K562 (cell line): ENCODE results near the gene CTNNA3. TPM values are rescaled to one million over a fixed set of nuclear protein-coding genes. Genes with fewer than 3 reads are reported as not detected.

ENCODE experiments used
- ATAC-seq: fragments of 200-7000 bp; cut with Tn5 transposase; 3 replicates; pipeline ENCODE4 v1.9.1; 2020; ENCODE audit warnings: moderate library complexity
- BruUV-seq: library from RNA; stranded (reverse); fragments of 400-500 nt; replicated peaks from 2 replicates; lab custom pipeline; 2021; lab: Mats Ljungman, UMichigan
- CTCF ChIA-PET: fragments of 300-600 bp; formaldehyde crosslinking; extraction: SDS; loops from one replicate; lab custom pipeline; 2021; ENCODE audit warnings: low intra/inter-chr PET ratio; lab: Yijun Ruan, JAX
- POLR2A ChIA-PET: fragments of 300-600, 350-650 bp; sonication (Branson Sonifier 250); formaldehyde crosslinking; extraction: SDS; loops from one replicate; lab custom pipeline; 2021; ENCODE audit warnings: antibody characterized with exemption, inconsistent platforms; lab: Yijun Ruan, JAX
- DNase-seq, 4 experiments: peaks; one replicate each; pipeline versions ENCODE4 v3.0.0 to v3.0.0-alpha.2; 2011 to 2018; ENCODE audit warnings: low spot score in 3 of 4, mixed read lengths in 3 of 4; ENCODE audit errors: extremely low read depth in 1 of 4
- FAIRE-seq: peaks from 2 replicates; lab custom pipeline; 2011; peaks lifted over from hg19 to GRCh38; lab: Jason Lieb, UNC
- H2AFZ ChIP-seq: 2 replicates; pipeline ENCODE4 v1.6.0; 2011; ENCODE audit warnings: low read depth, low read length, control low read depth, inconsistent platforms
- H3K27ac ChIP-seq: fragments of 200-600 bp; 3 replicates; pipeline ENCODE4 v1.8.0; 2011; ENCODE audit warnings: low read depth, mild to moderate bottlenecking, control low read depth, inconsistent platforms, low read length, moderate library complexity, mixed read lengths; ENCODE audit errors: extremely low read depth
- H3K27me3 ChIP-seq, 2 experiments: fragments of 300-600 bp in 1 of 2; 2 replicates in 1 of 2; 3 replicates in 1 of 2; pipeline versions ENCODE4 v1.6.0 to v1.8.0; 2011; ENCODE audit warnings: inconsistent platforms in 2 of 2, low read length in 2 of 2, mild to moderate bottlenecking in 1 of 2, mixed read lengths in 1 of 2, moderate library complexity in 1 of 2; ENCODE audit not compliant: control insufficient read depth in 2 of 2, insufficient read depth in 2 of 2
- H3K36me3 ChIP-seq: fragments of 300-600 bp; 3 replicates; pipeline ENCODE4 v1.8.0; 2011; ENCODE audit warnings: mild to moderate bottlenecking, low read length, inconsistent platforms; ENCODE audit not compliant: control insufficient read depth, insufficient read depth
- H3K4me1 ChIP-seq, 2 experiments: fragments of 200-600 bp in 1 of 2; replicated peaks in 1 of 2; 2 replicates in 1 of 2; 3 replicates in 1 of 2; pipeline versions ENCODE4 v1.5.1 to v1.8.0; 2011; ENCODE audit warnings: inconsistent platforms in 2 of 2, low read length in 2 of 2, mild to moderate bottlenecking in 1 of 2, mixed read lengths in 1 of 2, moderate library complexity in 1 of 2; ENCODE audit not compliant: control insufficient read depth in 2 of 2, insufficient read depth in 2 of 2
- H3K4me2 ChIP-seq: 2 replicates; pipeline ENCODE4 v1.6.1; 2011; ENCODE audit warnings: low read length, control low read depth, inconsistent platforms, mixed read lengths; ENCODE audit not compliant: insufficient read depth
- H3K4me3 ChIP-seq: fragments of 200-600 bp; sonication (generic), shearing (Covaris generic); 2 replicates; pipeline ENCODE4 v1.5.1; 2016; ENCODE audit warnings: control low read depth, inconsistent platforms
- H3K79me2 ChIP-seq: fragments of 200-600 bp; 3 replicates; pipeline ENCODE4 v1.8.0; 2011; ENCODE audit warnings: low read length, inconsistent platforms; ENCODE audit not compliant: control insufficient read depth, insufficient read depth
- H3K9ac ChIP-seq, 2 experiments: 2 replicates each; pipeline versions ENCODE4 v1.6.0 to v1.6.1; 2011; ENCODE audit warnings: low read depth in 2 of 2, low read length in 2 of 2, control low read depth in 1 of 2, inconsistent platforms in 1 of 2, mild to moderate bottlenecking in 1 of 2, mixed read lengths in 1 of 2; ENCODE audit not compliant: insufficient read depth in 1 of 2
- H3K9me1 ChIP-seq: one replicate; pipeline ENCODE4 v1.6.0; 2011; ENCODE audit warnings: inconsistent platforms, mild to moderate bottlenecking, low read length, moderate library complexity; ENCODE audit not compliant: control insufficient read depth, insufficient read depth
- H3K9me3 ChIP-seq: replicated peaks from 2 replicates; pipeline ENCODE4 v1.5.1; 2011; ENCODE audit warnings: low read depth, low read length, inconsistent platforms; ENCODE audit not compliant: control insufficient read depth, insufficient read depth
- H4K20me1 ChIP-seq: replicated peaks from 2 replicates; pipeline ENCODE4 v1.6.1; 2011; ENCODE audit warnings: low read length, inconsistent platforms, mixed read lengths; ENCODE audit not compliant: control insufficient read depth, insufficient read depth
- CEBPB ChIP-seq: fragments of 450-650 bp; IDR thresholded peaks from 2 replicates; pipeline ENCODE4 v1.6.1; 2016; ENCODE audit warnings: missing genetic modification characterization, missing compliant biosample characterization
- CEBPG ChIP-seq, 3 experiments: fragments of 200-800 bp in 1 of 3; sonication (Bioruptor generic) in 1 of 3; sonication (generic) in 1 of 3; formaldehyde crosslinking in 1 of 3; IDR thresholded peaks in 2 of 3; conservative IDR thresholded peaks in 1 of 3; 2 replicates each; pipeline versions ENCODE4 v1.6.1 to v1.8.0; 2016 to 2022; ENCODE audit warnings: missing compliant biosample characterization in 2 of 3, missing genetic modification characterization in 2 of 3, mild to moderate bottlenecking in 1 of 3, missing genetic modification reagents in 1 of 3
- KLF16 ChIP-seq: IDR thresholded peaks from 2 replicates; pipeline ENCODE4 v1.6.1; 2016; ENCODE audit warnings: antibody characterized with exemption
- NFE2L1 ChIP-seq: fragments of 450-650 bp; IDR thresholded peaks from 2 replicates; pipeline ENCODE4 v1.6.1; 2016; ENCODE audit warnings: missing genetic modification characterization, low read depth, mild to moderate bottlenecking, missing compliant biosample characterization, moderate library complexity, borderline replicate concordance
- WGBS: fragments of 100-300 bp; shearing (Covaris generic); methylation state at CpG from one replicate; pipeline ENCODE4 v1.1.6; 2016; ENCODE audit warnings: low coverage, mixed read lengths; ENCODE audit not compliant: insufficient coverage; ENCODE audit errors: missing lambda C conversion rate; 5-methylcytosine and 5-hydroxymethylcytosine counted together
- in situ Hi-C: fragments of 300-500 bp; cut with MboI; formaldehyde crosslinking; loops from 4 replicates; pipeline ENCODE4 v1.15.0; 2018; ENCODE audit warnings: inconsistent platforms, mixed read lengths
- intact Hi-C: fragments of 100-400 bp; cut with micrococcal nuclease; formaldehyde crosslinking; loops from 2 replicates; pipeline ENCODE4 v1.14.2; 2022
- polyA plus RNA-seq, 8 experiments: library from polyadenylated mRNA; depleted of rRNA in 4 of 8; stranded (reverse) in 5 of 8; unstranded in 3 of 8; fragments of >200 nt; fragmentation: Nextera tagmentation in 2 of 8; fragmentation: Illumina TruSeq in 1 of 8; extraction: Ambion mirVana in 2 of 8; extraction: Trizol in 1 of 8; gene quantifications; 2 replicates each; pipeline versions ENCODE4 v1.2.1 to v1.2.3, GENCODE V29; 2011 to 2014; ENCODE audit warnings: inconsistent platforms in 1 of 8, missing spikeins in 1 of 8
- total RNA-seq, 7 experiments: library from RNA; depleted of rRNA in 6 of 7; stranded (reverse); fragments of >200 nt in 6 of 7; fragmentation: Illumina TruSeq in 2 of 7; extraction: Trizol in 2 of 7; gene quantifications; 2 replicates each; pipeline versions ENCODE4 v1.2.1 to v1.2.3, GENCODE V29; 2011 to 2021; ENCODE audit warnings: low replicate concordance in 1 of 7

The CTNNA3 gene
- total and polyA plus RNA-seq, 9 of the 15 experiments (the other 6 are each of a cell fraction or from before 2014, with no cell fraction given): 0.04 TPM; not detected in 8

GRCh38 chr10:67262675-67263074 is 433.3 kb downstream of the CTNNA3 start (continued):
- no peak for TF ChIP-seq NFE2L1 (tag)
- TF ChIP-seq, all 486 proteins: peak for 0

GRCh38 chr10:67261300-67261797 is 434.6 kb downstream of the CTNNA3 start:
- no peak overlapping the region for H2AFZ ChIP-seq
- no peaks in the 10 kb centered on the region for H3K79me2 ChIP-seq
- TF ChIP-seq CEBPG (CRISPR knock-in tag; IDR thresholded peaks at IDR 0.05): no peak
- peak in 1 of 2 experiments; percentile 71; a peak in 2 of 4 replicates for TF ChIP-seq CEBPG (tag; conservative IDR thresholded peaks at IDR 0.05 in 1 of 2, IDR thresholded peaks at IDR 0.05 in 1 of 2)
- TF ChIP-seq CEBPB (tag): peak; percentile 53
- no peak for TF ChIP-seq KLF16
- TF ChIP-seq, all 486 proteins: peak for 2
- Histone ChIP-seq H3K4me1 (no peaks in the 10 kb centered on the region), H3K9me1 (no peaks in the 10 kb centered on the region), H3K36me3 (no peaks in the 10 kb centered on the region), H3K27me3 (no peaks in the 10 kb centered on the region), H4K20me1 (no peaks in the 10 kb centered on the region), H3K4me2 (no peak overlapping the region), H3K27ac (no peak overlapping the region), H3K9me3 (no peaks in the 10 kb centered on the region; the same call in 1 of the 2 replicates), H3K4me3 (no peak overlapping the region), H3K9ac (no peak overlapping the region)
- CTCF ChIA-PET: no interaction called here
- 4% methylated on average over 3 of the region's 3 CpGs for WGBS
- POLR2A ChIA-PET: no interaction called here
- DNase-seq: no peak
- intact Hi-C loops (no loop called here), in situ Hi-C loops (no loop called here)
- no TSS peak for BruUV-seq
- ATAC-seq: no peak
- no peak for FAIRE-seq
